ENCODE data around the gene USP24.
A peak's percentile ranks its signal among the peaks of the same experiment; 100 is the strongest.

The USP24 gene

GRCh38 chr1:55061706-55062321 lies 153.3 kb downstream of the USP24 start:
- no peak for TF ChIP-seq CTCF (conservative IDR thresholded peaks at IDR 0.05; ENCODE audit: low read depth, low read length)
- DNase-seq (ENCODE audit: low read depth) = no peak

GRCh38 chr1:55061000-55061705 lies 154.0 kb downstream of the USP24 start:
- no peak for DNase-seq (ENCODE audit: low read depth)
- no peak overlapping the region for H3K4me3 ChIP-seq (ENCODE audit: low read depth, low read length)
- TF ChIP-seq CTCF (conservative IDR thresholded peaks at IDR 0.05; ENCODE audit: low read depth, low read length) = no peak

More at GRCh38 chr1:55061706-55062321, 153.3 kb downstream of the USP24 start:
- H3K4me3 ChIP-seq (ENCODE audit: low read depth, low read length) = no peak overlapping the region

- no peak for TF ChIP-seq CTCF (conservative IDR thresholded peaks at IDR 0.05; ENCODE audit: low read depth, low read length)
- H3K4me3 ChIP-seq (ENCODE audit: low read depth, low read length) = no peak overlapping the region
- peak; percentile 69 for DNase-seq (ENCODE audit: low read depth)
Observed at GRCh38 chr1:55060133-55060999, 154.8 kb downstream of the USP24 start.

GRCh38 chr1:55059302-55060132 lies 155.6 kb downstream of the USP24 start:
- no peak for DNase-seq (ENCODE audit: low read depth)
- TF ChIP-seq CTCF (conservative IDR thresholded peaks at IDR 0.05; ENCODE audit: low read depth, low read length) = no peak
- no peak overlapping the region for H3K4me3 ChIP-seq (ENCODE audit: low read depth, low read length)

- no peak overlapping the region for H3K4me3 ChIP-seq (ENCODE audit: low read depth, low read length)
- DNase-seq (ENCODE audit: low read depth) = no peak
- no peak for TF ChIP-seq CTCF (conservative IDR thresholded peaks at IDR 0.05; ENCODE audit: low read depth, low read length)
Observed at GRCh38 chr1:55057956-55058298, 157.2 kb downstream of the USP24 start.

GRCh38 chr1:55057270-55057955 lies 157.8 kb downstream of the USP24 start:
- no peak overlapping the region for H3K4me3 ChIP-seq (ENCODE audit: low read depth, low read length)
- TF ChIP-seq CTCF (conservative IDR thresholded peaks at IDR 0.05; ENCODE audit: low read depth, low read length) = no peak
- DNase-seq (ENCODE audit: low read depth) = no peak
